Measurements from ENCODE around the gene DEPDC4.
A peak's percentile ranks its signal among the peaks of the same experiment; 100 is the strongest.
"Not testable (repeated sequence)": the region's sequence is repeated elsewhere in the genome, so short reads cannot be mapped to it uniquely, and the experiment has no call there.

Gene DEPDC4

DNA sequence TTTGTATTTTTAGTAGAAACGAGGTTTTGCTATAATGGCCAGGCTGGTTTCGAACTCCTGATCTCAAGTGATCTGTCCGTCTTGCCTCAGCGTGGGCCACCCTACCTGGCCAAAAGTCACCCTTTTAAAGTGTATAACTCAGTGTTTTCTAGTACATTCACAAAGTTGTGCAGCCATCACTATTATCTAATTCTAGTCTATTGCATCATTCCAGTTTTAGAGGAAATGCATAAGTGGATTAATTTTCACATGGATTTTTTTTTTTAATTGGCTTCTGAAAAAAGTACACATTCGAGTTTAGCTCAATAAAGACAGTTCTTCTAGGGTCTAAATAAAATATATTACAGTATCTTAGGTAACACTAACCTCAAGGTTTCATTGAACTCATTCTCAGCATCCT lies 3.7 kb downstream of the DEPDC4 start:
- DNase-seq (ENCODE audit: low spot score): no peak

DNA sequence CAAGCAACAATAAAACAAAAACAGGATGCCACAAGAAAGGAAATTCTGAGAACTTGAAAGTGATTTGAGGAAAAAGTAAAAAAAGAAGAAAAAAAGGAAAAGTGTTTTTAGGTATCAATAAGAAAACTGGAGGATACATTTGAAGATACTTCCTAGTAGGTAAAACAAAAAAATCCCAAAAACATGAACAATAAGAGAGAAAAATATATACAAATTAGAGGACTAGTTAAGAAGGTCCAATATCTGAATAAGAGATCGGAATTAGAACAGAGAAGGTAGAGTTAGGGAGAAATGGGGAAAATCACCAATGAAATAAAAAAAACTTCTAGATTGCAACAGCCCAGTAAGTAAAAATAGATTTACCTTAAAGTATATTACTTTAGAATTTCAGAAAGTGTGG lies 8.8 kb downstream of the DEPDC4 start:
- no peak for DNase-seq (ENCODE audit: low spot score)

DNA sequence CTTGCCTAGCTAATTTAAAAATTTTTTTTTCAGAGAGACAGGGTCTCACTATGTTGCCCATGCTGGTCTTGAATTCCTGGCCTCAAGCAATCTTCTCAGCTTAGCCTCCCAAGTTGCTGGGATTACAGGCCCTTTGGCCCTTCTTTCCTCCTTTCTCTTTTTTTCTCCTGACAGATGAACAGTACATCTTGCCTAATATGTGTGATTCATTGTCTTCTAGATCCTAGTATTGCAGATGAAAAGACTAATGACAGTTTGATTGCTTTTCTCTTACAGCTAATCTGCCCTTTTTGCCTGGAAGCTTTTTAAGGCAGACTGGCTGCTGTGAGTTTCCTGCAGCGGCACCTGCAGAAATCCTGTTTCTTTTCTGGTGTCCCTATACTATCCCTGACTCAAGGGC lies 12.0 kb downstream of the DEPDC4 start:
- DNase-seq (ENCODE audit: low spot score): no peak

DNA sequence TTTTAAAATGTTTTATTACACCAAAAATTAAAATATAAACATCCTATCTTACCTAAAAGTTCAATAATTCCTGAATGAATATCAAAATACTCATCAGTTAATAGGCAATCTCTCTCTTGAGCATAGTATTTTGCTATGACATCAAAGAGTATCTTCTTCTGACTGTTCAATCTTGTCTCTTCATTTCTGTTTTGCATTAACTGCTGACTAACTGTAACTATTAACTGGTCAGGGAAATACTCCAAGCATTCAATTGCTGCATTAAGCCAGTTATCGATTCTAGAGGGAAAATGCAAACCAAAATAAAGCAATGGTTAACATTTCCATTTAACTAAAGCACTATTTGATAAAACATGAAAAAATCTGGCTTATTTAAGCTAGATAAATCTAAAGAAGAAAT lies 13.4 kb downstream of the DEPDC4 start:
- no peak for DNase-seq (ENCODE audit: low spot score)

- no peak for DNase-seq (ENCODE audit: low spot score)
These were observed 15.0 kb downstream of the DEPDC4 start for GRCh38 chr12:100251917-100252316.

GRCh38 chr12:100249941-100250340 lies 16.9 kb downstream of the DEPDC4 start:
- no peak for DNase-seq (ENCODE audit: low spot score)

DNA sequence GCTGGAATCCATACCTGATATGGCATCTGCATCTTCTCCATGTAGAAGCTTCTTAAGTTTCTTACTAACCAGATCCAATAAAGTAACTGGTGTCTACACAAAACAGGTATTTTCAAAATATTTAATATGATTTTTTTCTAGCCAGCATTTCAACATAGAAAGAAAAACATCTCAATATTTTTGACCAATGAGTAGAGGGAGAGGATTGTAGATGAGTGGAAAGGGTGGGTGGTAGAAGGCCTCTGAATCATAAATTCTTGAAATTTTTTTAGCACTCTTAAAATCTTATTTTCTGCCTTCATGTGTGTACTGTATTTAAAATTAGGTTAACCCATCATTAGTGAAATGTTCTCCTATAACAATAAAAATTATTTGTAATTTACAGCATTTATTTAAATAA lies 18.0 kb downstream of the DEPDC4 start:
- DNase-seq (ENCODE audit: low spot score): no peak

DNA sequence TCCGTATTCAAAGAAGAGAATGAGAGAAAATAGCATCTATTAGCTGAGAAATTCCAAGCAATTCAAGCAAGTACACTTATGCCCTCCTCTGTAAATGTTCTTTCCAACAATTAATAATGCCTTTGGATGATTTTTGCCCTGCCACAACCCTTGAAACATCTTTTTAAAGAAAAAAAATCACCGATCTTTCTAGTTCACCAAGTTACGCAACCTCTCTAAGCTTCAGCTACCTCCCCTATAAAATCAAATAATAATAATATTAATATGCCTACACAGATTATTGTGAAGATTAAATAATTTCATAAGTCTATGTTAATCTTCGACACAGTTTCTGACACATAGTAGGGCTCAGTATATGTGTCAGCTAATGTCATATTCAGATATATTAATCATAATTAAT lies 19.1 kb downstream of the DEPDC4 start:
- DNase-seq (ENCODE audit: low spot score): no peak

GRCh38 chr12:100243137-100243536 lies 23.7 kb downstream of the DEPDC4 start:
- no peak for DNase-seq (ENCODE audit: low spot score)

- no peak for DNase-seq (ENCODE audit: low spot score)
These were observed 27.3 kb downstream of the DEPDC4 start for GRCh38 chr12:100239589-100239988.

- DNase-seq (ENCODE audit: low spot score): no peak
These were observed 28.1 kb downstream of the DEPDC4 start for GRCh38 chr12:100238801-100239200.

- peak; percentile 55 for DNase-seq (ENCODE audit: low spot score)
These were observed 32.1 kb downstream of the DEPDC4 start for GRCh38 chr12:100234591-100235304.

GRCh38 chr12:100234166-100234565 lies 32.7 kb downstream of the DEPDC4 start:
- peak; percentile 3 for DNase-seq (ENCODE audit: low spot score)

DNA sequence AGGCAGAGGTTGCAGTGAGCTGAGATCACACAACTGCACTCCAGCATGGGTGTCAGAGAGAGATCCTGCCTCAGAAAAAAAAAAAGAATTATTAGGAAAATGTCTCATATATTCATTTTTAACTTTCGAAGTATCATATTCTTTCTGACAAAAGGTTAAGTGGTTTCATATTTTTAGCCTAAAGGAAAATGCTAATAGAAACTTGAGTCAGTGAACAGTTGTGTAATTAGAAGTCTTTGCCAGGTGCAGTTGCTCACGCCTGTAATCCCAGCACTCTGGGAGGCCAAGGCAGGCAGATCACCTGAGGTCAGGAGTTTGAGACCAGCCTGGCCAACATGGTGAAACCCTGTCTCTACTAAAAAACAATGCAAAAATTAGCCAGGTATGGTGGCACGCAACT lies 35.0 kb downstream of the DEPDC4 start:
- DNase-seq (ENCODE audit: low spot score): not testable (repeated sequence)

DNA sequence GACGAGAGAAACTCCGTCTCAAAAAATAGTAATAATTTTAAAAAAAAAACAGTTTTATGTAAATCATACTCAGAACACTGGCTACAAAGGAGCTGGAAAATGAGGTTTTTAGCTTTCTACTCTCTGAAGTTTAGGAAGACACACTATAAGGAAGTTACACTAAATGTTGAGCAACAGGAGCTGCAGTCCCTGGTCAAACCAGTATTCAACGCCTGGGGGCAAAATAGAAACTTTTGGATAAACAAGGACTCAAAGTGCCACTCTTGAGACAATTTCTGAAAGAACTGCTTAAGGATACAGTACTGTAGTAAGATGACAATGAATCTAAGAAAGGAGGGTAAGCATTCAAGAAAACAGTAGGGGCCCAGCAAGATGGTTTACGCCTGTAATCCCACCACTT lies 37.0 kb downstream of the DEPDC4 start:
- DNase-seq (ENCODE audit: low spot score): no peak

GRCh38 chr12:100229036-100229635 lies 37.7 kb downstream of the DEPDC4 start:
- peak; percentile 9 for DNase-seq (ENCODE audit: low spot score)

- no peak for DNase-seq (ENCODE audit: low spot score)
These were observed 41.4 kb downstream of the DEPDC4 start for GRCh38 chr12:100225491-100225890.

DNA sequence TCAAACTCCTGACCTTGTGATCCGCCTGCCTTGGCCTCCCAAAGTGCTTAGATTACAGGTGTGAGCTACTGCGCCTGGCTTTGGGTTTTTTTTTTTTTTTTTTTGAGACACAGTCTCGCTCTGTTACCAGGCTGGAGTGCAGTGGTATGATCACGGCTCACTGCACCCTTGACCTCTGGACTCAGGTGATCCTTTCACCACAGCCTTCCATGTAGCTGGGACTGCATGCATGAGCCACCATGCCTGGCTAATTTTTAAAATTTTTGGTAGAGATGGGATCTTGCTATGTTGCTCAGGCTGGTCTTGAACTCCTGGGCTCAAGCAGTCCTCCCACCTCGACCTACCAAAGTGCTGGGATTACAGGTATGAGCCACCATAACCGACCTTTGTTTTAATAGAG lies 44.7 kb downstream of the DEPDC4 start:
- DNase-seq (ENCODE audit: low spot score): not testable (repeated sequence)

- DNase-seq (ENCODE audit: low spot score): no peak
These were observed 45.4 kb downstream of the DEPDC4 start for GRCh38 chr12:100221523-100221922.

GRCh38 chr12:100219328-100220109 lies 47.4 kb downstream of the DEPDC4 start:
- DNase-seq (ENCODE audit: low spot score): no peak

- no peak for DNase-seq (ENCODE audit: low spot score)
These were observed 50.5 kb downstream of the DEPDC4 start for GRCh38 chr12:100216337-100216736.

DNA sequence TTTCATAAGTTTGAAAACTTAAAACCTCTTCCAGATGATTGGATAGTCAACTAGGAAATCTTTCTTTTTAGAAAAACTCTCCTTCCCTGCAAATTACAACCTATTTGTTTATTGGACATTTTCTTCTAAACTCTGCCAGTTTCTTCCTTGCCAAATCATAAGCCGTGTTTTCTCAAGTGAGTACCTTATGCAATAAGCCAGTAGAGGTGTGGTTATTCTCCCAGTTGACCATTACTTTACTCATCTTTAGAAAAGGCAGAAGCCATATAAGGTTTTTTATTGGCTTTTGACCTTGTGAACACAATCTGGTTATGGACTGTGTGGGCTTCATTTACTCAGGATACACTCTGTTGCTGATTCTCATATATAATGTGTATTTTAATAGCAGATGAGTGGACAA lies 51.7 kb downstream of the DEPDC4 start:
- DNase-seq (ENCODE audit: low spot score): no peak

- DNase-seq (ENCODE audit: low spot score): no peak
These were observed 52.4 kb downstream of the DEPDC4 start for GRCh38 chr12:100214518-100214917.
